Measurements from ENCODE around the gene CDC40.

CDC40 gene

GRCh38 chr6:110180228-110181008 is at the start of gene CDC40:
Gene CDC40, plus strand, starts transcription at chr6:110180427. Its CDS starts 18 bp downstream, at chr6:110180445.
- DNase-seq (ENCODE audit: low spot score) = peak; percentile 26

DNA sequence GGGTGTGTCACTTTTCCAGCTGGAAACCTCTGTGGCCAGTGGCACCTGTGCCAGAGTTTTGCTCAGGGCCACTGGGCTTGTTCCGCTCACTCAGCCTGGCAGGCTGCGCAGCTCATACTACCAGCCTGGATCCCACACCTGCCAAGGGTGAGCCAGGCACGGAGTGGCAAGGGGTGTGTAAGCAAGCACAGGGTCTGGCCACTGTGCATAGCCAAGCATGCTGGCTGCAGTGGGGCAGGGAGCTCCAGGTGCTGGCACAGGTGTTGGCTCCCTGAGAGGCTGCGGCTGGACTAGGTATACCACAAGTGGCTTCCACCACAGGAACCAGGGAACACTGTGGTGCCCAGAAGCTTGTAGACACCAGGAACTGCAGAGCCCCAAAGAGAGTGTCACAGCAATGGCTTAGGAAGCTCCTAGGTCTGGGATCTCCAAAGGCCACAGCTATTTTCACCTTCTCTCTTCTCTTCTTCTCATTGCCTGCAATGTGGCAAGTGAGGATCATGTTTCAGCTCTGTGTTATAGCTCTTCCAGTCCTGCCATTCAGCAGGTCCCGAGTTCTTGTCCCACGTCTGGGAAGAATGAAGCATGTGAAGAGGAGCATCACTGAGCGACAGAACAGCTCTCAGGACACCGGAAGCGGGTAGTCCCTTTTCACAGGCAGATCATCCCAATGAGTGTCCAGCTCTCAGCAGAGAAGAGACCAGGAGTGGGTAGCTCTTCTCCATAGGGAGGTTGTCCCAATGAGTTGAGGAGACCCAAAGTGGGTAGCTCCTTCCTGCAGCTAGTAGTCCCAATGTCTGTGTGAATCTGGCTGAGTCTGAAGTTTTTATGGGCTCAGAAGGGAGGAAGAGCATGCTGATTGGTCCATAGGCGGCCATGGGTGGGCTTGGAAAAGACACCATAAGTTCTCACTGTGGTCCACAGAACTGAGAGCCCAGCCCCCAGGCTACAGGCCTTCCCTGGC is 42.0 kb upstream of the CDC40 start:
- no peak for DNase-seq (ENCODE audit: low spot score)

DNA sequence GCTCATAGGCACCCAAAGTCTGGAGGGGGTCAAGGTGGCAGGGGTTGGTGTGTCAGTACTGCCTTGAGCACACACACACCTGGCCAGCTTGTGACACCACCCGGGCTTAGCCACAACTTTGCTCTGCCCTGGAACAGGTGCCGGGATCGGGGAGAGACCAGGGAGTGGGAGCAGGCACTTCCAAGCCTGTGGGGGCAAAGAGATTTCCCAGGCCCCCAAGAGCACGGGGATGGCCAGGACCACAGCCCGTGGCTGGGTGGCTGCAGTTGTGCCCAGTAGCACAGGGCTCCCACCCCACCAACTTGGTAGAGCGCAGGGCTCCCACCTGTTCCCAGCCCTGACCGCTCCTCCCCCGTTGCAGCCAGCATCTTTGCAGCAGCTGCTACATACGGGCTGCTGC is 41.2 kb upstream of the CDC40 start:
- DNase-seq (ENCODE audit: low spot score) = no peak

GRCh38 chr6:110140650-110141049 is 39.6 kb upstream of the CDC40 start:
- DNase-seq (ENCODE audit: low spot score) = peak; percentile 31

GRCh38 chr6:110147870-110148269 is 32.4 kb upstream of the CDC40 start:
- DNase-seq (ENCODE audit: low spot score) = no peak

DNA sequence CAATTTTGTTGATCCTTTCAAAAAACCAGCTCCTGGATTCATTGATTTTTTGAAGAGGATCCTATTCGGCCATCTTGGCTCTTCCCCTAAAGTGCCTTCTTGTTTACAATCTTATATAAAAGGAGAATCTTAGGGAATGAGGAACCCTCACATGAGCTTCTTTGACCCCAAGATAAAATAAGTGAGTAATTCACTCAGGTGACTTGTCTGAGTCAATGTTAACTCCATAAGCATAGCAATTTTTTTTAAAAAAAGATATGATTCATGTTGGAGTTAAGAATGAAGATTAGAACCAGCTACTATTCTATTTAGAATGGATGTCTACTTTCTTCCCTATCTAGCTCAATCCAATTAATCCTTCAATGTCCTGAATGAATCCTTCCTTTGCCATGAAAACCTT is 21.7 kb upstream of the CDC40 start:
- no peak for DNase-seq (ENCODE audit: low spot score)

GRCh38 chr6:110170081-110170480 is 10.1 kb upstream of the CDC40 start:
- no peak for DNase-seq (ENCODE audit: low spot score)

GRCh38 chr6:110173506-110174132 is 6.6 kb upstream of the CDC40 start:
- no peak for DNase-seq (ENCODE audit: low spot score)

DNA sequence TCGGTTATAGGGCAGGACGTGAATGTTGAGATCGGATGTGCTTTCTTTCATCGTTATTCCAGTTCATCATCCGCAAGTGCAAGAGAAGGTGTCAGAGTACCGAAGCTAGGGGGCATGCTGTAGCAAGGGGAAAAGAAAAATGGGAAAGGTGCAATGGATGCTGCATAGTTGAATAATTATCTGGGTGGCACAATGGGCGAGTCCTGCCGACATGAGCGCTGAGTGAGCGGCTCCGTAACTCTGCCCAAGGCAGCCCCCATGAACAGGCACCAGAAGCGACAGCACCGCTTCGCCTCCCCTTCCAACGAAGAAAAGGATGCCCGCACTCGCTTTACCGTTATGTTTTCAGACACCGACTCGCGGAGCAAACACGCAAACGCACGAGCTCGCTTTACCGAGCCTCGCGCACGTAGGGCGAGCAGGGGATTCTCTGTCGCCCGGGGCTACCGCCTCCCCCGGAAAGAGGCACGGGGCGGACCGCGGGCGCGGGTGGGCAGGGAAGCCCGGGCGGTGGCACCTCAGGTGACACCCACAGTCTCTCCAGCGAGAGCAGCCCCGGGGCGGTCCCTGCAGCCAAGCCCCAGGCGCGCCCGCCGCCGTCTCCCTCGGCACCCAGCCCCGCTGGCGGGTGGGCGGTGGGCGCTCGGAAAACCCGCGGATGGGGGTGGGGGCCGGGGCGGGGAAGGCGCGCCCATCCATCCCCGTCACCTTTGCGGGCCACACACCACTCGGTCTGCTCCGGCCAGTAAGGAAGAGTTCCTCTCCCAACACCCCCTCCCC is 1.4 kb upstream of the CDC40 start:
- peak; percentile 40 for DNase-seq (ENCODE audit: low spot score)

DNA sequence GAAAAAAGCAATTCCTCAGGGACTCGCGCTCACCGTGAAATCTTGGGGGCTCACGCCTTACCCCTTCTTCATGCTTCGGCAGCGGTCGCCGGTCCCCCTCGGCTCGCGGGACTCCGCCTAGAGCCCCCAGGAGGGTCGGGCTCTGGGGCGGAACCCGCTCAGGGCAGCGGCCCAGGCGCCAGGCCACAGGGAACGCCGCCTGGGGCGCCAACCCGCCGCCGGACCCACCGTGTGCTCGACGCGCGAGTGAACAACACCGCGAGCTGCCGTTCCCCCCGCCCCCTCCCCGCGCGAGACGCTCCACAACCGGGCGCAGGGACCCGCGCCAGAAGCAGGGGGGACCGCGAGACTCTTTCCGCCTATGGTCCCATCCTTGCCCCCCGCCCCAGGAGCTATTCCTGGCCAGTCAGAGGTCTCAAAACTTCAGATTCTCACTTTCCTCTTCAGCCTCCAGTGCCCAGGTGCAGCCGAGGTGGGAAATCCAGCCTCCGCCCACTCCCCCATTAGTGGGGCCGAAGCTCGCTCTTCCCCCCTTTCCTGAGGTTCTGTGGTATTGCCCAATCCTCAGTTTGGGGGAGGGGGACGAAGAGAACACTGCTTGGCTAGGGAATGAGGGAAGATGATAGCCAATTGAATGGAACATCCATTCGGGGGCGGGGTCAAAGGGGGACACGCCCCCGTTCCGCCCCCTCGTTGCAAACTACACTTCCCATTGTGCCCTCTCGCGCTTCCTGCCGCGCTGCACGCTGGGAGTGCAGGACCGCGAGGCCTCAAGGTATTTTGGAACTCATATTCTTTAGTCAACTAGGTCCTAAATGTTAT is 610 bp upstream of the CDC40 start, which contains the start of gene WASF1:
TSS of gene WASF1 (minus strand) at position 265 of the 822 bp plus-strand sequence. CDS start 52,069 bp downstream, outside the sequence.
- DNase-seq (ENCODE audit: low spot score) = peak; percentile 96

DNA sequence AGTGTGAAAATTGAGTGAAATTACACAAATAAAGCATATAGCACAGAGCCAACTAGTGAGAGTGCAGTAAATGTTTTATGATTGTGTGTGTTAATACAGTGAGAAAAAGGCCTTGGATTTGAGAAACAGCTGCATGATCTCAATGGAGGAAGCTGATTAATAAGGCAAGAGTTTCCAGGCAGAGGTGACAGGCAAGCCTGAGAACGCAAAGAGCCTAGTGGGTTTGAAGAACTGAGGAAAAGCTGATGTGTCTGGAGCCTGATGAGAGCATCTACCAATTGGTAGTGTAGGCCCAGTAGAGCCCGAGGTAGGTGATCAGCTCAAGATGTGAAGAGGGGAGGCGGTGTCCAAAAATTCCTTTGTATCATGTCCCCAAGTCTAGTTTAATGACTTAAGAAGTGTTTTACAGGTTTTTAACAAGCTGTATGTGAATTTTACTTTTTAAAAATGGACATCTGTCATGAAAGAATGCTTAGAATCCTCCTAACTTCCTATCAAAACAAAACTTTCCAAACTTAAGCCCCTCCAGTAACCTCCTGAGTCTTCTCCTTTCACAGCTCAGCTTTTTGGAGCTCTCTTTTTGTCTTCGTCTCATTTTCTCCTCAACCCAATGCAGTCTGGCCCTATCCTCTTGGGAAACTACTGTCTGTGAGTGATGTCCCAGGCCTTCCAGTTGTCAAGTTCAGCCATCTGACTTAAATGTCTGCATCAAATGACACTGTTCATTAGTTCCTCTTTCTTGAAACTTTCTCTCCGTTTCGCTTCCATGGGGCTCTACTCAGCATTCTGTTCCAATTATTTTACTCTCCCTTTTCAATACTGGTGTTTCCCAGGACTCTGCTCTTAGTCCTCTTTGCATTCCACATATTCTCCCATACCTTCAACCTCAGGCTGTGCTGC is 1.2 kb downstream of the CDC40 start:
- peak; percentile 58 for DNase-seq (ENCODE audit: low spot score)

GRCh38 chr6:110183292-110183885 is 3.2 kb downstream of the CDC40 start:
- no peak for DNase-seq (ENCODE audit: low spot score)

DNA sequence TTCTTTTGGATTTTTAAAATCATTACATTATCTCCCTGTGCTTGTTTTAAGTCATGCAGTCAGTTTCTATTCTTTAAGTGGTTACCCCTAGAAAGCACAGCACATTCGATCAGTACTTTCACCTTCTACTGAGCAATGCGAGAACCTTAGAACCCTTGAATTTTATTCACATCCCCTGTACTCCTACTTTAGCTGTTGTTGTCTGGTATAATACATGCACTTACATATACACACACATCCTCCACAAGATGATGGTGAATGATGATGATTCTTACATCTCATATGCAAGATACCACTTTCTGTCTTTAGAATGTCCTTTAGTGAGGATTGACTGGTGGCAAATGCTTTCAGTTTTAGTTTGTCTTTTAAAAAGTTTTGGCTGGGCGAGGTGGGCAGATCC is 5.7 kb downstream of the CDC40 start:
- DNase-seq (ENCODE audit: low spot score) = no peak

DNA sequence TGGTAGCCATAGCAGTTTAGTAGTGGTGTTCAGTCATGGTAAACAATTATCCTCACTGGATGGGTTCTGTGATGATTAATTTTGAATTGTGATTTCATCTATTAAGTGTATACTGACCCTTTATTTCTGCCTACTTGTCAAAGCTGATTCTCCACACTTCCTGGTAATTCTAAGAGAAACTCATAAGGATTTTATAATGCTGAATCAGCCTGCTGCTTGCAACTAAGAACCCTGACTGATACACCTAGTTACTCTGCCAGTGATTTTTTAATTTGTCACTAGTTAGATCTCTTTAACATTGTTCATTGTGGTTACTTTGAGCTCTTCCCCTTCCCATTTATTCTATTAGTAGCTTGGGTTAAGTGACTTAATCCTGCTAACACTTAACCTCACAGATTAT is 8.6 kb downstream of the CDC40 start:
- DNase-seq (ENCODE audit: low spot score) = no peak

GRCh38 chr6:110190726-110191125 is 10.5 kb downstream of the CDC40 start:
- no peak for DNase-seq (ENCODE audit: low spot score)

- DNase-seq (ENCODE audit: low spot score) = no peak
These were observed 11.2 kb downstream of the CDC40 start for GRCh38 chr6:110191477-110191876.

DNA sequence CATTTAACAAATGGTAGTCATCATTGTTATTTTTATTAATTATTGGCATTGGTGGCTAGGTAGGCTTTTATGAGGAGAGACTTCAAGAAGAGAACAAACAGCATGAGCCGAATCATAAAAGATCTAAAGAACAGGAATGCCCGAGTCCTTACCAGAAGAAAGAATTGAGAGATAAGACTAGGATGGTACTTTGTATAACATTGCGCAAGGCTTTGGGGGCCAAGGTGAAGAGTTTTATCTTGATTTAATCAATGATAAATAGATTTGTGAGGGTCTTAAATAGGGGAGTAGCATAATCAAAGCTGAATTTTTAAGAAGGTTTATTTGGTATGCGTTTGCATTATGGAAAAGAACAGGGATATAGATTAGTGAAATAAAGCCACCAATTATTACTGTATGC is 15.4 kb downstream of the CDC40 start:
- DNase-seq (ENCODE audit: low spot score) = no peak

- DNase-seq (ENCODE audit: low spot score) = no peak
These were observed 16.6 kb downstream of the CDC40 start for GRCh38 chr6:110196874-110197273.

GRCh38 chr6:110198561-110198960 is 18.3 kb downstream of the CDC40 start:
- no peak for DNase-seq (ENCODE audit: low spot score)
